ENCODE results near the gene SPATS2L.

SPATS2L gene

GRCh38 chr2:200322607-200323006 lies 16.1 kb downstream of the SPATS2L start:
- H3K4me2 ChIP-seq = no peak overlapping the region
- H3K4me1 ChIP-seq = peaks cover 0 to 9% (median under 1%) of the 10 kb centered on the region in 10 experiments; a peak in 13 of 20 replicates
- H3K9ac ChIP-seq = no peak overlapping the region
- no peak overlapping the region for H3K4me3 ChIP-seq
- no peak for TF ChIP-seq Cebpa-rat (IDR thresholded peaks at IDR 0.05)
- no peaks in the 10 kb centered on the region; a peak in 1 of 22 replicates for H3K9me3 ChIP-seq (replicated peaks in 1 of 11)
- H3K27me3 ChIP-seq = no peaks in the 10 kb centered on the region
- no peak overlapping the region for H3K27ac ChIP-seq
- H4K20me1 ChIP-seq = peaks cover 0 to 46% (median 20%) of the 10 kb centered on the region in 11 experiments; a peak in 13 of 22 replicates
- H3K36me3 ChIP-seq = peaks cover 0 to 8% (median 0%) of the 10 kb centered on the region in 11 experiments; a peak in 3 of 22 replicates

GRCh38 chr2:200324362-200324761 lies 17.9 kb downstream of the SPATS2L start:
- Histone ChIP-seq H3K9me3 (replicated peaks in 1 of 11) (no peaks in the 10 kb centered on the region; a peak in 1 of 22 replicates), H3K4me3 (no peak overlapping the region), H3K4me1 (peaks cover 0 to 7% (median 0%) of the 10 kb centered on the region in 10 experiments; a peak in 7 of 20 replicates), H3K36me3 (no peaks in the 10 kb centered on the region), H3K9ac (no peak overlapping the region), H4K20me1 (peaks cover 0 to 37% (median 21%) of the 10 kb centered on the region in 11 experiments; a peak in 12 of 22 replicates), H3K27ac (no peak overlapping the region), H3K4me2 (no peak overlapping the region), H3K27me3 (no peaks in the 10 kb centered on the region)
- no peak for TF ChIP-seq Cebpa-rat (IDR thresholded peaks at IDR 0.05)

- Histone ChIP-seq H3K4me1 (peaks cover 0 to 22% (median 9%) of the 10 kb centered on the region in 10 experiments; a peak in 15 of 20 replicates), H3K36me3 (peaks cover 4 to 26% (median 14%) of the 10 kb centered on the region in 11 experiments; a peak in 16 of 22 replicates), H3K4me2 (peak overlapping the region in 3 of 11 experiments; percentile 40 to 75 (median 46); a peak in 7 of 22 replicates), H3K27me3 (no peaks in the 10 kb centered on the region), H4K20me1 (peaks cover 0 to 15% (median 4%) of the 10 kb centered on the region in 11 experiments; a peak in 8 of 22 replicates), H3K4me3 (no peak overlapping the region), H3K9ac (no peak overlapping the region), H3K9me3 (replicated peaks in 1 of 11) (peaks cover 0 to 8% (median 5%) of the 10 kb centered on the region in 11 experiments; a peak in 15 of 22 replicates), H3K27ac (no peak overlapping the region)
- TF ChIP-seq Cebpa-rat (IDR thresholded peaks at IDR 0.05) = no peak
Observed at GRCh38 chr2:200329384-200329783, 22.9 kb downstream of the SPATS2L start.

GRCh38 chr2:200329798-200330197 lies 23.3 kb downstream of the SPATS2L start:
- TF ChIP-seq Cebpa-rat (IDR thresholded peaks at IDR 0.05) = no peak
- Histone ChIP-seq H3K27me3 (no peaks in the 10 kb centered on the region), H3K4me1 (peaks cover 0 to 22% (median 9%) of the 10 kb centered on the region in 10 experiments; a peak in 15 of 20 replicates), H3K27ac (no peak overlapping the region), H4K20me1 (peaks cover 0 to 14% (median 2%) of the 10 kb centered on the region in 11 experiments; a peak in 6 of 22 replicates), H3K9ac (no peak overlapping the region), H3K36me3 (peaks cover 4 to 26% (median 14%) of the 10 kb centered on the region in 11 experiments; a peak in 16 of 22 replicates), H3K4me3 (no peak overlapping the region), H3K9me3 (replicated peaks in 1 of 11) (peaks cover 0 to 8% (median 5%) of the 10 kb centered on the region in 11 experiments; a peak in 15 of 22 replicates), H3K4me2 (peak overlapping the region in 5 of 11 experiments; percentile 0 to 75 (median 40); a peak in 11 of 22 replicates)

GRCh38 chr2:200330351-200331060 lies 24.0 kb downstream of the SPATS2L start:
- H3K4me1 ChIP-seq = peaks cover 0 to 22% (median 9%) of the 10 kb centered on the region in 10 experiments; a peak in 15 of 20 replicates
- H4K20me1 ChIP-seq = peaks cover 0 to 10% (median 0%) of the 10 kb centered on the region in 11 experiments; a peak in 5 of 22 replicates
- H3K4me3 ChIP-seq = no peak overlapping the region
- H3K27me3 ChIP-seq = no peaks in the 10 kb centered on the region
- no peak overlapping the region for H3K9ac ChIP-seq
- no peak overlapping the region for H3K27ac ChIP-seq
- H3K4me2 ChIP-seq = peak overlapping the region in 6 of 11 experiments; percentile 0 to 75 (median 32); a peak in 7 of 22 replicates
- H3K36me3 ChIP-seq = peaks cover 4 to 26% (median 14%) of the 10 kb centered on the region in 11 experiments; a peak in 16 of 22 replicates
- no peak for TF ChIP-seq Cebpa-rat (IDR thresholded peaks at IDR 0.05)
- peaks cover 0 to 9% (median 5%) of the 10 kb centered on the region in 11 experiments; a peak in 15 of 22 replicates for H3K9me3 ChIP-seq (replicated peaks in 1 of 11)

- peaks cover 4 to 26% (median 14%) of the 10 kb centered on the region in 11 experiments; a peak in 16 of 22 replicates for H3K36me3 ChIP-seq
- no peaks in the 10 kb centered on the region for H3K27me3 ChIP-seq
- H3K9me3 ChIP-seq (replicated peaks in 1 of 11) = peaks cover 0 to 9% (median 5%) of the 10 kb centered on the region in 11 experiments; a peak in 15 of 22 replicates
- H4K20me1 ChIP-seq = peaks cover 0 to 10% (median 0%) of the 10 kb centered on the region in 11 experiments; a peak in 5 of 22 replicates
- no peak for TF ChIP-seq Cebpa-rat (IDR thresholded peaks at IDR 0.05)
- H3K4me1 ChIP-seq = peaks cover 0 to 22% (median 9%) of the 10 kb centered on the region in 10 experiments; a peak in 15 of 20 replicates
- H3K4me2 ChIP-seq = no peak overlapping the region
- H3K9ac ChIP-seq = no peak overlapping the region
- H3K4me3 ChIP-seq = no peak overlapping the region
- H3K27ac ChIP-seq = no peak overlapping the region
Observed at GRCh38 chr2:200331061-200331400, 24.5 kb downstream of the SPATS2L start.

GRCh38 chr2:200335657-200336056 lies 29.2 kb downstream of the SPATS2L start:
- Histone ChIP-seq H3K4me2 (no peak overlapping the region), H3K4me3 (no peak overlapping the region), H3K27me3 (no peaks in the 10 kb centered on the region), H3K4me1 (peaks cover 0 to 36% (median 2%) of the 10 kb centered on the region in 10 experiments; a peak in 8 of 20 replicates), H3K9ac (no peak overlapping the region), H3K9me3 (replicated peaks in 1 of 11) (peaks cover 0 to 9% (median 5%) of the 10 kb centered on the region in 11 experiments; a peak in 15 of 22 replicates), H3K27ac (no peak overlapping the region), H3K36me3 (peaks cover 4 to 31% (median 15%) of the 10 kb centered on the region in 11 experiments; a peak in 16 of 22 replicates), H4K20me1 (peaks cover 0 to 21% (median 0%) of the 10 kb centered on the region in 11 experiments; a peak in 3 of 22 replicates)
- TF ChIP-seq Cebpa-rat (IDR thresholded peaks at IDR 0.05) = no peak

GRCh38 chr2:200336980-200337615 lies 30.6 kb downstream of the SPATS2L start:
- Histone ChIP-seq H3K4me1 (peaks cover 0 to 35% (median 2%) of the 10 kb centered on the region in 10 experiments; a peak in 7 of 20 replicates), H3K27ac (no peak overlapping the region), H4K20me1 (peaks cover 0 to 21% (median 0%) of the 10 kb centered on the region in 11 experiments; a peak in 3 of 22 replicates), H3K4me2 (no peak overlapping the region), H3K4me3 (no peak overlapping the region), H3K9ac (no peak overlapping the region), H3K36me3 (peaks cover 0 to 25% (median 4%) of the 10 kb centered on the region in 11 experiments; a peak in 14 of 22 replicates), H3K9me3 (replicated peaks in 1 of 11) (peaks cover 0 to 9% (median 5%) of the 10 kb centered on the region in 11 experiments; a peak in 15 of 22 replicates), H3K27me3 (no peaks in the 10 kb centered on the region)
- TF ChIP-seq Cebpa-rat (IDR thresholded peaks at IDR 0.05) = no peak
